SK-N-SH treated with all-trans-retinoic acid at 6 μM for 48 hours (cell line): ENCODE measurements around the gene ZNF771.

Experiments
- RARB ChIP-seq: fragments of 250-450 bp; sonication (Bioruptor Pico); IDR thresholded peaks from 2 replicates; pipeline ENCODE4 v1.8.0; 2021; ENCODE audit warnings: mild to moderate bottlenecking, moderate library complexity
- TOX ChIP-seq: fragments of 250-450 bp; sonication (Bioruptor Pico); IDR thresholded peaks from 2 replicates; pipeline ENCODE4 v1.8.0; 2021; ENCODE audit warnings: mild to moderate bottlenecking, moderate library complexity, borderline replicate concordance
- TF ChIP-seq, protein P1 (sequence below): fragments of 250-450 bp; sonication (Bioruptor Pico); IDR thresholded peaks from 2 replicates; pipeline ENCODE4 v1.5.0; 2020; ENCODE audit warnings: mild to moderate bottlenecking, moderate library complexity

DNA sequence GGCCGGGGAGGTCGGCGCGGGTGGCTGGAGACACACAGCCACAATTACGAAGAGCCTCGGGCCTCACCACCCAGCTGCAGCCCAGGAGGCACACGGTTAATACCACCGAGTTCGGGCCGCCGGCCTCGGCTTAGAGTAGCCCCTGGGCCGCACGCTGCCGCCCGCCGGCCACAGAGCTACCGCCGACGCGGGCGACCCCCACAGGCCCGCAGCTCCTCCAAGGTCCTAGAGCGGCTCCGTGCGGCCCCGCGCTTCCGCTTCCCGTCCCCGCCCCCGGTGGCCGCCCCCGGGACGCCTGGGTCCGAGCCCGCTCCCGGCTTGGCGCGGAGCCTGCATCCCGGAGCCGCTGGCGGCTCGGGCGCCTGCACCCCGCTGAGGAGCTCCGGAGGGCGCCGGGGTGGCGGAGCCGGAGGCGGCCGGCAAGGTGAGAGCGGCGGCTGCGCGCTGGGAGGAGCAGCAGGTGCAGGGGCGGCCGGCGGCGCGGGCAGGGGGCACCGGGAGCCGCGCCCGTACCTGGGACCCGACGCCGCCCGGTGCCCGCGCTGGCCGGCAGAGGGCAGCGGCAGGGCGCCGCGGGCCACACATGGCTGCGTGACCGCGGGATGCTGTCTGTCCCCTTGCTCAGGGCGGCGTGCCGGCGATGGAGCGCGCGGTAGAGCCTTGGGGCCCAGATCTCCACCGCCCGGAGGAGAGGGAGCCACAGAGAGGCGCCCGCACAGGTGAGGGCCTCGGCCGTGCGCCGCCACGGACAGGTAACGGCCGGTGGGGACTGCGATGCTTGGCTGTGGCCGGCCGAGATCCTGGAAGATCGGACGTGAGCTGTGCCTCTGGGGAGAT lies 12.0 kb upstream of the ZNF771 start, which contains the start of gene ZNF48:
- TF ChIP-seq, protein P1, sequence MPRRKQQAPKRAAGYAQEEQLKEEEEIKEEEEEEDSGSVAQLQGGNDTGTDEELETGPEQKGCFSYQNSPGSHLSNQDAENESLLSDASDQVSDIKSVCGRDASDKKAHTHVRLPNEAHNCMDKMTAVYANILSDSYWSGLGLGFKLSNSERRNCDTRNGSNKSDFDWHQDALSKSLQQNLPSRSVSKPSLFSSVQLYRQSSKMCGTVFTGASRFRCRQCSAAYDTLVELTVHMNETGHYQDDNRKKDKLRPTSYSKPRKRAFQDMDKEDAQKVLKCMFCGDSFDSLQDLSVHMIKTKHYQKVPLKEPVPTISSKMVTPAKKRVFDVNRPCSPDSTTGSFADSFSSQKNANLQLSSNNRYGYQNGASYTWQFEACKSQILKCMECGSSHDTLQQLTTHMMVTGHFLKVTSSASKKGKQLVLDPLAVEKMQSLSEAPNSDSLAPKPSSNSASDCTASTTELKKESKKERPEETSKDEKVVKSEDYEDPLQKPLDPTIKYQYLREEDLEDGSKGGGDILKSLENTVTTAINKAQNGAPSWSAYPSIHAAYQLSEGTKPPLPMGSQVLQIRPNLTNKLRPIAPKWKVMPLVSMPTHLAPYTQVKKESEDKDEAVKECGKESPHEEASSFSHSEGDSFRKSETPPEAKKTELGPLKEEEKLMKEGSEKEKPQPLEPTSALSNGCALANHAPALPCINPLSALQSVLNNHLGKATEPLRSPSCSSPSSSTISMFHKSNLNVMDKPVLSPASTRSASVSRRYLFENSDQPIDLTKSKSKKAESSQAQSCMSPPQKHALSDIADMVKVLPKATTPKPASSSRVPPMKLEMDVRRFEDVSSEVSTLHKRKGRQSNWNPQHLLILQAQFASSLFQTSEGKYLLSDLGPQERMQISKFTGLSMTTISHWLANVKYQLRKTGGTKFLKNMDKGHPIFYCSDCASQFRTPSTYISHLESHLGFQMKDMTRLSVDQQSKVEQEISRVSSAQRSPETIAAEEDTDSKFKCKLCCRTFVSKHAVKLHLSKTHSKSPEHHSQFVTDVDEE: 0 out of 2 replicates have a peak, but pooled peaks have one; percentile 35
- TF ChIP-seq RARB (CRISPR knock-in tag): no peak
- no peak for TF ChIP-seq TOX (CRISPR knock-in tag)
